Loucy (cell line): ENCODE data around the gene ACP6.

Source experiments
- H2AFZ ChIP-seq: fragments of 200-600 bp; sonication (generic); 2 replicates; pipeline ENCODE4 v1.6.0; 2016; ENCODE audit warnings: antibody characterized with exemption, mild to moderate bottlenecking, low read length, moderate library complexity
- H3F3A ChIP-seq: fragments of 200-600 bp; 2 replicates; pipeline ENCODE4 v1.6.0; 2016; ENCODE audit warnings: antibody characterized with exemption, low read depth, mild to moderate bottlenecking
- H3K27me3 ChIP-seq: fragments of 200-600 bp; sonication (generic); 2 replicates; pipeline ENCODE4 v1.6.1; 2014; ENCODE audit warnings: low read length, mild to moderate bottlenecking; ENCODE audit not compliant: insufficient read depth, poor library complexity, severe bottlenecking
- H3K36me3 ChIP-seq: fragments of 200-600 bp; sonication (generic); 2 replicates; pipeline ENCODE4 v1.6.1; 2016; ENCODE audit warnings: low read length; ENCODE audit not compliant: insufficient read depth
- H3K4me1 ChIP-seq: fragments of 200-600 bp; sonication (generic); 2 replicates; pipeline ENCODE4 v1.5.1; 2014; ENCODE audit warnings: low read length, mild to moderate bottlenecking; ENCODE audit not compliant: insufficient read depth, poor library complexity, severe bottlenecking
- H3K4me2 ChIP-seq: fragments of 200-600 bp; sonication (generic); 2 replicates; pipeline ENCODE4 v1.6.0; 2014; ENCODE audit warnings: antibody characterized with exemption, low read length, low read depth, mild to moderate bottlenecking; ENCODE audit not compliant: poor library complexity, severe bottlenecking
- H3K4me3 ChIP-seq: fragments of 200-600 bp; sonication (generic); 2 replicates; pipeline ENCODE4 v1.5.1; 2014; ENCODE audit warnings: low read length, mild to moderate bottlenecking, mixed read lengths; ENCODE audit not compliant: poor library complexity, severe bottlenecking
- H3K79me2 ChIP-seq: fragments of 200-600 bp; sonication (generic); 2 replicates; pipeline ENCODE4 v1.6.1; 2014; ENCODE audit warnings: low read length; ENCODE audit not compliant: insufficient read depth
- H3K9ac ChIP-seq: fragments of 200-600 bp; sonication (generic); 2 replicates; pipeline ENCODE4 v1.6.0; 2014; ENCODE audit warnings: mild to moderate bottlenecking, low read depth, low read length, moderate library complexity; ENCODE audit not compliant: poor library complexity, severe bottlenecking
- H3K9me2 ChIP-seq: fragments of 200-600 bp; sonication (generic); replicated peaks from 2 replicates; pipeline ENCODE4 v1.6.1; 2016; ENCODE audit warnings: low read depth, low read length, mixed read lengths
- H3K9me3 ChIP-seq: fragments of 200-600 bp; sonication (generic); 2 replicates; pipeline ENCODE4 v1.6.1; 2014; ENCODE audit warnings: mild to moderate bottlenecking, antibody characterized with exemption, low read length, low read depth; ENCODE audit not compliant: insufficient read depth
- H4K20me1 ChIP-seq: fragments of 200-600 bp; sonication (generic); 2 replicates; pipeline ENCODE4 v1.6.0; 2014; ENCODE audit warnings: antibody characterized with exemption, low read length, mild to moderate bottlenecking; ENCODE audit not compliant: insufficient read depth, poor library complexity, severe bottlenecking
- CTCF ChIP-seq: fragments of 200-600 bp; sonication (generic); conservative IDR thresholded peaks from 2 replicates; pipeline ENCODE4 v1.5.1; 2014; ENCODE audit warnings: mild to moderate bottlenecking, antibody characterized with exemption, low read length
- EZH2phosphoT487 ChIP-seq: fragments of 200-600 bp; IDR thresholded peaks from 2 replicates; pipeline ENCODE4 v1.6.1; 2018; ENCODE audit warnings: antibody characterized with exemption, mild to moderate bottlenecking, moderate library complexity, borderline replicate concordance

ACP6 gene

DNA sequence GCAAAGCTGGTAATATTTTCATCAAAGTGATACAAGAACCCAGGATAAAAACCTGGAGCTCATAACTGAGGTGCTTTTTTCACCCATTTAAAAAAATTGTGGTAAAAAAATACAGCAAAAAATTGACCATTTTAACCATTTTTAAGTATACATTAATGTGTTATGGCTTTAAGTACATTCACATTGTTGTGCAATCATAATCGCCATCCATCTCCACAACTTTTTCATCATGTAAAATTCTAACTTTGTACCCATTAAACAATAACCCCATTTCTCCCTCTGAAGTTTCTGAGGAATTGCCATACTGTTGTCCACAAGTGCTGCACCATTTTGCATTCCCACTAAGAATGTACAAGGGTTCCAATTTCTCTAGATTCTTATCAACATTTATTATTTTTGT is 36.6 kb downstream of the ACP6 start:
- H3K9me2 ChIP-seq: no peaks in the 10 kb centered on the region
- TF ChIP-seq EZH2phosphoT487: no peak
- no peak for TF ChIP-seq CTCF
- no peak overlapping the region for H3K4me2 ChIP-seq
- H3K36me3 ChIP-seq: no peaks in the 10 kb centered on the region
- no peak overlapping the region for H2AFZ ChIP-seq
- H3K9me3 ChIP-seq: no peaks in the 10 kb centered on the region
- H3K9ac ChIP-seq: no peak overlapping the region
- H3K4me1 ChIP-seq: no peaks in the 10 kb centered on the region
- no peaks in the 10 kb centered on the region for H3F3A ChIP-seq
- no peaks in the 10 kb centered on the region for H3K79me2 ChIP-seq
- H3K4me3 ChIP-seq: no peak overlapping the region
- H3K27me3 ChIP-seq: no peaks in the 10 kb centered on the region
- no peaks in the 10 kb centered on the region for H4K20me1 ChIP-seq

DNA sequence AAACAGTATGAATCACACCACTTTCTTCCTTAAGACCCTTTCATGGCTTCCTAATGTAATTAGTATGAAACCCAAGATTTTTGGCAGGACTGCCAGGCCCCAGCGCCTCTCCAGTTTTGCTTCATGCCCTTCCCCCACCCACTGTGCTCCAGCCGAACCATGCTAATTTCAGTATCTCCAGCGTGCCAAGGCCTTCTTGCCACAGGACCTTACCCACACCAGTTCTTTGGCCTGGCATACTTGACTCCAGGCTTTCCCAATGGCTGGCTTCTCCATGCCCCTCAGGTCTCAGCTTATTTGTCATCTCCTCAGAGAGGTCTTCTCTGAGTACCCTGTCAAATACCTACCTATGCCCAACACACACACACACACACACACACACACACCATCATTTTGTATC is 38.5 kb downstream of the ACP6 start:
- Histone ChIP-seq H3K4me3 (no peak overlapping the region), H3K36me3 (no peaks in the 10 kb centered on the region), H3K4me1 (no peaks in the 10 kb centered on the region), H3K27me3 (no peaks in the 10 kb centered on the region), H3K9me3 (no peaks in the 10 kb centered on the region), H3F3A (no peaks in the 10 kb centered on the region), H3K79me2 (no peaks in the 10 kb centered on the region), H3K9me2 (no peaks in the 10 kb centered on the region), H3K4me2 (no peak overlapping the region), H2AFZ (no peak overlapping the region), H3K9ac (no peak overlapping the region), H4K20me1 (no peaks in the 10 kb centered on the region)
- TF ChIP-seq CTCF: no peak
- TF ChIP-seq EZH2phosphoT487: no peak

DNA sequence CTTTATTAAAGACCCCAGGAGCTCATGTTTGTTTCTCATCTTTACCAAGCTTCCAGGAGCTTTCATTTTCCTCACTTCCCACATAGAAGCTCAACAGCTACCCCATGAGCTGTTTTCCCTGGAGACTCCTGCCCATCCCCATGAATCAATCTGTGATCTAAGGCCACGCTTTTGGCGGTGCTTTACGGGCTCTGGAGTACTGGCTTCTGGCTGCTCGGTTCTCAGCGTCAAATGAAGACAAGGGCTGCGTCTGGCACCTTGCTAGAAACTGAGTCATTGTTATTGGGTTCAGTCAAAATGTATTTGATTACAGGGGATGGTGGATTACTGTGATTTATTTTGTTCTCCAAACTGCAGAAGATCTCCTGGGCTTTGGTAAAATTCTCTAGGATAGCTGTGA is 39.9 kb downstream of the ACP6 start:
- Histone ChIP-seq H3K36me3 (peaks cover 3% of the 10 kb centered on the region; the same call in 1 of the 2 replicates), H4K20me1 (no peaks in the 10 kb centered on the region), H3K27me3 (no peaks in the 10 kb centered on the region), H3K4me3 (no peak overlapping the region), H3K9me2 (no peaks in the 10 kb centered on the region), H3K79me2 (no peaks in the 10 kb centered on the region), H3F3A (no peaks in the 10 kb centered on the region), H3K9ac (no peak overlapping the region), H3K4me1 (no peaks in the 10 kb centered on the region), H2AFZ (no peak overlapping the region), H3K4me2 (no peak overlapping the region), H3K9me3 (no peaks in the 10 kb centered on the region)
- no peak for TF ChIP-seq CTCF
- no peak for TF ChIP-seq EZH2phosphoT487
